Measurements from ENCODE around the gene OPA3. TPM values are rescaled to one million over a fixed set of nuclear protein-coding genes. Genes with fewer than 3 reads are reported as not detected.

The OPA3 gene
- total and polyA plus RNA-seq, 10 of the 15 experiments (the other 5 are each of a cell fraction or from before 2014, with no cell fraction given) = 2.2 to 24.3 (median 13.3) TPM

GRCh38 chr19:45613926-45614725, 29.5 kb upstream of the OPA3 start (continued):
- TF ChIP-seq ZNF217 (IDR thresholded peaks at IDR 0.05) (no peak), USF1 (IDR thresholded peaks at IDR 0.05; ENCODE audit: borderline replicate concordance, extremely low read length, insufficient read depth, low read depth, low read length) (no peak), RFX5 (IDR thresholded peaks at IDR 0.05; ENCODE audit: low read depth, low read length) (no peak), NFIC (IDR thresholded peaks at IDR 0.05; ENCODE audit: low read depth, low read length) (no peak), HCFC1 (IDR thresholded peaks at IDR 0.05; ENCODE audit: low read length) (0 out of 2 replicates have a peak, but pooled peaks have one; percentile 22), KLF5 (IDR thresholded peaks at IDR 0.05; ENCODE audit: partially characterized antibody) (no peak), PRDM15 (CRISPR knock-in tag; IDR thresholded peaks at IDR 0.05) (no peak), MEF2B (IDR thresholded peaks at IDR 0.05; ENCODE audit: partially characterized antibody, poor library complexity, severe bottlenecking) (peak; percentile 68), KDM1A (IDR thresholded peaks at IDR 0.05; ENCODE audit: borderline replicate concordance) (no peak), NR2F1 (conservative IDR thresholded peaks at IDR 0.05) (no peak), IKZF1 (conservative IDR thresholded peaks at IDR 0.05) (peak; percentile 55; the same call in 1 of the 2 replicates), POLR2A (IDR thresholded peaks at IDR 0.05; ENCODE audit: low read depth, low read length) (peak; percentile 38; the same call in 1 of the 2 replicates), CUX1 (IDR thresholded peaks at IDR 0.05; ENCODE audit: insufficient replicate concordance, low read depth, low read length) (no peak), RB1 (IDR thresholded peaks at IDR 0.05; ENCODE audit: borderline replicate concordance) (no peak), HDGF (IDR thresholded peaks at IDR 0.05) (no peak), SMARCA5 (IDR thresholded peaks at IDR 0.05) (peak; percentile 30; the same call in 1 of the 2 replicates), NBN (IDR thresholded peaks at IDR 0.05) (0 out of 2 replicates have a peak, but pooled peaks have one; percentile 30), BCL11A (IDR thresholded peaks at IDR 0.05; ENCODE audit: low read depth, low read length) (no peak), NFYB (IDR thresholded peaks at IDR 0.05; ENCODE audit: insufficient read depth, low read depth, low read length) (no peak), POU2F2 (IDR thresholded peaks at IDR 0.05; ENCODE audit: borderline replicate concordance, low read depth, low read length) (no peak; the same call in 2 of the 3 replicates), IRF4 (IDR thresholded peaks at IDR 0.05; ENCODE audit: low read depth, low read length) (peak; percentile 68; the same call in 1 of the 2 replicates), BHLHE40 (IDR thresholded peaks at IDR 0.05; ENCODE audit: borderline replicate concordance in 1 of 2, low read depth in 2 of 2, low read length in 1 of 2) (0 out of 4 replicates have a peak, but pooled peaks of 1 of the 2 experiments have one; percentile 12)

Data from GM12878 (cell line).